ENCODE results near the gene PSMD13. TPM values are rescaled to one million over a fixed set of nuclear protein-coding genes. Genes with fewer than 3 reads are reported as not detected.
"Not testable (repeated sequence)": the region's sequence is repeated elsewhere in the genome, so short reads cannot be mapped to it uniquely, and the experiment has no call there.

PSMD13 gene
- polyA plus RNA-seq, 3 donors from 2014 or later = 257 to 353 (median 345) TPM

DNA sequence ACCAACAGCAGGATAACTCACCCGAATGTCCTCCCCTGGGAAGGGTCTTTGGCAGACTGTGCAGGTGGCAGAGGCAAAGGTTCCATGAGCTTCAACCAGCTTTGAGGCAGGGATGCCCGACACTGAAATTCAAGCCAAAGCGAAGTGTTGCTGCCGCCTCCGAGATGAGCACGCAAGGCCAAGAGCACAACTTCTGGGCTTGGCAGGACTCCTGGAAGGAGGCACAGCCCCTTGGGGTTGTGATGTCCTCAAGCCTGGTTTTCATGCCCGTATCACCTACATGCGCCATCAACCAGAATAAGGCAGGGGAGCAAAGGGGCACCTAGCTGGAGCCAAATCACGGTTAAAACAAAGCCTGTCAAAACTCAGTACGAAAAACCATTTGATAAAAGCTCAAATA lies 6.3 kb upstream of the PSMD13 start:
- H3K27me3 Mint-ChIP-seq (ENCODE audit: low read depth in 3 of 3) = peaks cover 2 to 5% (median 4%) of the 10 kb centered on the region in 3 donors
- H3K4me1 Mint-ChIP-seq = peaks cover 5 to 9% of the 10 kb centered on the region in 2 donors
- H3K9me3 Mint-ChIP-seq = no peaks in the 10 kb centered on the region
- peaks cover 8 to 14% (median 13%) of the 10 kb centered on the region in 3 donors for H3K36me3 Mint-ChIP-seq
- H3K27ac Mint-ChIP-seq = peak overlapping the region in 2 of 6 donors; percentile 30 to 59
- DNase-seq = no peak
- no peak overlapping the region for H3K4me3 Mint-ChIP-seq

DNA sequence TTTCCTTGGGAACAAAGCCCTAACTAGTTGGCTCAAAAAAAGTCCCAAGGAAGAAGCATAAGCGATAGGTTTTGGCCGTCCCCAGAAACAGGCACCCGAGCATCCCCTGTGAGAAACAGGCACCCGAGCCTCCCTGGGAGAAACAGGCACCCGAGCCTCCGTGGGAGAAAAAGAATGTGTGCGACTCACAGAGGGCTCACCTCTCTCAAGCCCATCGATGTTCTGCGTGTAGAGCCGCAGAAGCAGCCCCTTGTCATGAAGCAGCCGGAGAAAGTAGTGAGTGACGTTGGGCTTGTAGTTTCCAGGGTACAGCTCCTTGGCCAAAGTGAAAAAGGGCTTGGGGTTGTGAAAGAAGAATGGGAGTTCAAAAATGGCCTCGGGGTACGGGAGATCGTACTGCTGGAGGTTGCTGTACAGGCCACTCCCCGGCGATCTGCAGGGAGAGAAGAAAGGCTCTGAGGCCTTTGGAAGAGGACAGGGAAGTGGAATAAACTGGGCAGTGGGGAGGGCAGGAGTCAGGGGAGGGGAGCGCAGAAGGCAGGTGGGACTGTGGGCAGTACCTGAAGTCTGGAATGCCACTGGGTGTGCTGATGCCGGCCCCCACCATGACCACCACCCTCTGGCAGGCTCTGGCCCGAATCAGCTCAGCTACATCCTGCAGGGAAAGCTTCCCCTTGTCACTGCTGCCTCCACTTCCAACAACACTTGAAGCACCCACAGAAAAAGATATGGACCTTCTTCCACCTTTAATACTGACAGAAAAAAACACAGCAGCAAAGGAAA lies 3.8 kb upstream of the PSMD13 start:
- no peak for DNase-seq
- H3K36me3 Mint-ChIP-seq = peaks cover 4 to 10% (median 5%) of the 10 kb centered on the region in 3 donors
- H3K9me3 Mint-ChIP-seq = no peaks in the 10 kb centered on the region
- H3K27me3 Mint-ChIP-seq (ENCODE audit: low read depth in 3 of 3) = peaks cover 15 to 20% (median 15%) of the 10 kb centered on the region in 3 donors
- peak overlapping the region in 5 of 6 donors; percentile 70 to 93 (median 84) for H3K27ac Mint-ChIP-seq
- peak overlapping the region in 1 of 5 donors; percentile 13 for H3K4me3 Mint-ChIP-seq
- H3K4me1 Mint-ChIP-seq = peaks cover 23 to 24% of the 10 kb centered on the region in 2 donors

DNA sequence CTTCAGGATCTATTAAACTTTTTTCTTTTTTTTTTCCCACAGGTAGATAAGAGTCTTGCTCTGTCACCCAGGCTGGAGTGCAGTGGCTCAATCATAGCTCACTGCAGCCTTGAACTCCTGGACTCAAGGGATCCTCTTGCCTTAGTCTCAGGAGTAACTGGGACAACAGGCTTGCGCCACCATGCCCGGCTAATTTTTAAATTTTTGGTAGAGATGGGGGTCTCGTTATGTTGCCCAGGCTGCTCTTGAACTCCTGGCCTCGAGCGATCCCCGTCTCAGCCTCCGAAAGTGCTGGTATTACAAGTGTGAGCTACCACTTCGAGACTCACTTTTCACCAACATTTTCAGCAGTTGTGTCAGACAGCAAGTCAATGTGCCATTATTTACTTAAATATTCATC lies 1.6 kb upstream of the PSMD13 start:
- no peaks in the 10 kb centered on the region for H3K9me3 Mint-ChIP-seq
- peak overlapping the region; percentile 93 to 100 (median 96) for H3K27ac Mint-ChIP-seq
- H3K4me1 Mint-ChIP-seq = peaks cover 31 to 43% of the 10 kb centered on the region in 2 donors
- DNase-seq = no peak
- H3K4me3 Mint-ChIP-seq = peak overlapping the region; percentile 79 to 99 (median 87)
- H3K27me3 Mint-ChIP-seq (ENCODE audit: low read depth in 3 of 3) = peaks cover 15 to 20% (median 15%) of the 10 kb centered on the region in 3 donors
- H3K36me3 Mint-ChIP-seq = peaks cover 0 to 3% (median under 1%) of the 10 kb centered on the region in 3 donors

DNA sequence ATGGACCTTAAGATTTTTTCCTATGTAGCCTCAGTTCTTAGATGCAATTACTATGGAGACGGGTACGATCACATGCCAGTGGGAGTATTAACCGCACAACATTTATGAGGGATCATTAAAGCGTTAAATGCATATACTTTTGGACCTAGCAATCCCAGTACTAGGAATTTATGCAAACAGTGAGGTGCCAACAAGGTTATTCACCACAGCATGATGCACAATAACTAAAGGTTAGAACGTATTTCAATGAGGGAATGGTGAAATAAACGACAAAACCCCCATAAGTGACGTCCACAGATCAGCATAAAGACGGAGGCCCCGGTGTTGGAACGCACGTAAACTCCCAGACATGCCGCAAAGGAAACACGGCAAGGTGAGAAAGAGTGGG lies 1.2 kb upstream of the PSMD13 start:
- Mint-ChIP-seq H3K4me3 (peak overlapping the region; percentile 79 to 99 (median 87)), H3K36me3 (peaks cover 0 to 4% (median 3%) of the 10 kb centered on the region in 3 donors), H3K27ac (peak overlapping the region; percentile 93 to 100 (median 96)), H3K9me3 (no peaks in the 10 kb centered on the region), H3K4me1 (peaks cover 31 to 43% of the 10 kb centered on the region in 2 donors), H3K27me3 (ENCODE audit: low read depth in 3 of 3) (peaks cover 15 to 20% (median 15%) of the 10 kb centered on the region in 3 donors)
- DNase-seq = peak; percentile 90 to 92 (median 91)

DNA sequence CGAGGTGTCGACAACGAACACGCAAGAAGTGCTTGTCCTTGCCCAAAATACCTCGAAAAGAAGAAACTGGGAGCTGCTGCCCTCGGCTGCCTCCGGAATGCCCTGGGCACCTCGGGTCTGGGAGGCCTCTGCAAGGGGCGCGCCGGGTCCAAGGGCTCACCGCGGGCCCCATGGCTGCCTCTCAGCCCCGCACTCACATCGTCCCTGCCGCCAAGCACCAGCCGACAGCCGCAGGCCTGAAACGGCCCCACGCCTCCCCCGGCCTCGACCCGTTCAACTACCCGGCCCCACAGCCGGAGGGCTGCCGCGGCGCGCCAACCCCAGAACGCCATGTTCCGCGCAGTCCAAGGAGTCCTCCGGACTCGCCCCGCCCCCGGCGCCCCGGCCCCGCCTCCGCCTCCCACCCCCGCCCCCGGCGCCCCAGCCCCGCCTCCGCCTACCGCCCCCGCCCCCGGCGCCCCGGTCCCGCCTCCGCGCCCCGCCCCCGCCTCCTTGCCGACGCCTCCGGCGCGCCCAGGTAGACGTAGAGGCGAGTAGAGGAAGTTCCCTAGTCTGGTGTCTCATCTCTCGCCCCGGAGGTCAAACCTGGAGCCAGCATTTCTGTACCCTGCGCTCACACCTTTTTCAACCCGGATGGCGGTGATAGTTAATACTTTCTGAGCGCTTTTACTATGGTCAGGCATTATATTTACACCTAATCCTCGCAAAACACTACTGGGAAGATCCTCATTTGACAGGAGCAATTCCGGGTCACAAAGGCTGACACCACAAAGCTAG lies 591 bp upstream of the PSMD13 start, which contains the start of gene SIRT3:
Gene SIRT3 (minus strand): TSS at position 346 of the 777 bp plus-strand sequence. CDS start 14 bp downstream, at position 332.
- H3K27me3 Mint-ChIP-seq (ENCODE audit: low read depth in 3 of 3) = peaks cover 15 to 20% (median 15%) of the 10 kb centered on the region in 3 donors
- peak within 1 kb of the TSS; percentile 97 to 100 (median 100) for H3K27ac Mint-ChIP-seq
- no peaks in the 10 kb centered on the region for H3K9me3 Mint-ChIP-seq
- peak; percentile 87 to 91 (median 90) for DNase-seq
- H3K4me3 Mint-ChIP-seq = peak within 1 kb of the TSS; percentile 91 to 99 (median 99)
- H3K36me3 Mint-ChIP-seq = peaks cover 0 to 5% (median 3%) of the 10 kb centered on the region in 3 donors
- H3K4me1 Mint-ChIP-seq = peaks cover 33 to 44% of the 10 kb centered on the region in 2 donors

DNA sequence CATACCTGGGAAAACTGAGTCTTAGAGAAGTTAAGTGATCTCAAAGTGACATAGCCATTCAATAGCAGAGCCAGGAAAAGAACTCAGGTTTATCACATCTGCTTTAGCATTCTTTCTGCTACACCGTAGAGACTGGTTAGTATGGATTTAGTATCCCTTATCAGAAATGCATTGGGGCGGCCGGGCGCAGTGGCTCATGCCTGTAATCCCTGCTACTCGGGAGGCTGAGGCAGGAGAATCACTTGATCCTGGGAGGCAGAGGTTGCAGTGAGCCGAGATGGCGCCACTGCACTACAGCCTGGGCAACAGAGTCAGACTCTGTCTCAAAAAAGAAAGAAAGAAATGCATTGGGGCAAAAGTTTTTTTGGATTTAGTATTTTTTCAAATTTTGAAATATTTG lies 1.6 kb downstream of the PSMD13 start:
- Mint-ChIP-seq H3K27me3 (ENCODE audit: low read depth in 3 of 3) (peaks cover 15 to 20% (median 15%) of the 10 kb centered on the region in 3 donors), H3K36me3 (peaks cover 11 to 20% (median 16%) of the 10 kb centered on the region in 3 donors), H3K4me1 (peaks cover 40 to 61% of the 10 kb centered on the region in 2 donors), H3K27ac (peak overlapping the region; percentile 97 to 100 (median 100)), H3K4me3 (peak overlapping the region; percentile 44 to 99 (median 99))
- not testable (repeated sequence) for DNase-seq, H3K9me3 Mint-ChIP-seq

DNA sequence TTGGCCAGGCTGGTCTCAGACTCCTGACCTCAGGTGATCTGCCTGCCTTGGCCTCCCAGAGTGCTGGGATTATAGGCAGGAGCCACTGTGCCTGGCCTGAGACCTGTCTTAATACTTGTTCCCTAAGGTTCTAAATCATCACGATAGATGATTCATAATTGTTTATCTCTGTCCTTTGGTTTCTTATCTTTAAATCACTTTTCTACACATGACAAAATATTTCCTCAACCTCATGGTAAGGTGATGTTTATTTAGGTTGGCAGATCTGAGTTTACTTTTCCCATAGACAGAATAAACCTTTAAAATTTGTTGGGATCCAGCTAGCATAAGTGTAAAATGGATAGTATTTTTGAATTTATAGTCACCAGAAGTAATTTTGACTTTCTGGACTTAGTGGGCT lies 3.5 kb downstream of the PSMD13 start:
- Mint-ChIP-seq H3K9me3 (no peaks in the 10 kb centered on the region), H3K36me3 (peaks cover 18 to 27% (median 24%) of the 10 kb centered on the region in 3 donors), H3K27ac (peak overlapping the region in 4 of 6 donors; percentile 15 to 75 (median 30)), H3K4me1 (peaks cover 32 to 62% of the 10 kb centered on the region in 2 donors), H3K4me3 (no peak overlapping the region), H3K27me3 (ENCODE audit: low read depth in 3 of 3) (peaks cover 12 to 18% (median 13%) of the 10 kb centered on the region in 3 donors)
- no peak for DNase-seq

DNA sequence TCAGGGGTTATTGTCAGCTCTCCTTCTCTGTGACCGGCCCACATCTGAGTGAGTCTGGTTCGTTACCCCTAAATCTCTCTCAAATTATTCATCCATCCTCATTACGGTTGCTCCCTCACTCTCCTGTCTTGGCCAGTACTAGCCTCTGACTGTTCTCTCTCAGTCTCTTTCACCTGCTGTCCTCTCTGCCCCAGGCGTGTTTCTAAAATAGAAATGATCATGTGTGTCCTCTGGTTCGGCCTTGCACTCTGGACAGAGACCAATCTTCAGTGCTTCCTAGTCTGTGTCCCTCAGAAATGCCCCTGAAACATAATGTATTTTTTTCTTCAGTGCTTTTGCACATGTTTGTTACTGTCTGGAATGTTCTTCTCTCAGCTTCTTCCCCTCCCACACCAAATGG lies 4.9 kb downstream of the PSMD13 start:
- peaks cover 23 to 39% (median 30%) of the 10 kb centered on the region in 3 donors for H3K36me3 Mint-ChIP-seq
- DNase-seq = no peak
- H3K9me3 Mint-ChIP-seq = no peaks in the 10 kb centered on the region
- peak overlapping the region in 5 of 6 donors; percentile 2 to 64 (median 59) for H3K27ac Mint-ChIP-seq
- peaks cover 27 to 58% of the 10 kb centered on the region in 2 donors for H3K4me1 Mint-ChIP-seq
- H3K27me3 Mint-ChIP-seq (ENCODE audit: low read depth in 3 of 3) = peaks cover under 1 to 8% (median 6%) of the 10 kb centered on the region in 3 donors
- no peak overlapping the region for H3K4me3 Mint-ChIP-seq

DNA sequence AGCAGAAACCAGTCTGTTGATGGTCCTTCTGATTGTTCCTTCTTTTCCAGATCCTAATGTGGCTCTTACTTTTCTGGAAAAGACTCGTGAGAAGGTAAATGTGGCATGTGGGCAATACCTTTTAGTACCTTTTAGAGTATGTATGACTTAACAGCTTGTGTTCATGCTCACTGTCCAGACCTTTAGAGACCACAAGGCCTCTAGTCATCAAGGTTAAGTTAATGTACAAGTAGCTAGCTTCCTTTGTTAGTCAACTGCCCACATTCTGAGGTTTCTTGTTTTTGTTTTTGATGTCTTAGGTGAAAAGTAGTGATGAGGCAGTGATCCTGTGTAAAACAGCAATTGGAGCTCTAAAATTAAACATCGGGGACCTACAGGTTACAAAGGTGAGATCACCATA lies 7.6 kb downstream of the PSMD13 start:
- H3K27ac Mint-ChIP-seq = no peak overlapping the region
- peaks cover 10 to 30% of the 10 kb centered on the region in 2 donors for H3K4me1 Mint-ChIP-seq

DNA sequence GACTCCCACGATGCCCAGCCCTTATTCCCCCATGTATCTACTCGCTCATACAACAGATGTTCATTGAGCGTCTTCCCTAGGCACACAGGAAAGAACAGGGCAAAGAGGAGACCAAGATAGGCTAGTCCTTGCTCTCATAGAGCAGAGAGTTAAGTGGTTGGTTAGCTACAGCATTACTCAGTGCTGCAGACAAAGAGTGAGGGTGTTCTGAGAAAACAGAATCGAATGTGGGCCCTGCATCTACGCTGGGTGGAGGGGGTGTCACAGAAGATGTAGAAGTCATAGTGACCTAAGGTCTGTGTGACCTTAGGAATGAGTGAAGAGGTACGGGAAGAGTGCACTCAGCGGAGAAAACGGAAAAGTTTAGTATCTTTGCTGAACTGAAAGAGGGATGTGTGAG lies 12.3 kb downstream of the PSMD13 start:
- H3K4me3 Mint-ChIP-seq = no peak overlapping the region
- no peaks in the 10 kb centered on the region for H3K9me3 Mint-ChIP-seq
- DNase-seq = no peak
- H3K27ac Mint-ChIP-seq = peak overlapping the region in 3 of 6 donors; percentile 59 to 83 (median 80)
- peaks cover 10 to 14% of the 10 kb centered on the region in 2 donors for H3K4me1 Mint-ChIP-seq
- peaks cover 0 to 2% (median 2%) of the 10 kb centered on the region in 3 donors for H3K27me3 Mint-ChIP-seq (ENCODE audit: low read depth in 3 of 3)
- peaks cover 35 to 56% (median 36%) of the 10 kb centered on the region in 3 donors for H3K36me3 Mint-ChIP-seq

More for the DNA sequence above, 7.6 kb downstream of the PSMD13 start:
- Mint-ChIP-seq H3K36me3 (peaks cover 38 to 60% (median 48%) of the 10 kb centered on the region in 3 donors), H3K27me3 (ENCODE audit: low read depth in 3 of 3) (peaks cover 0 to 2% (median 0%) of the 10 kb centered on the region in 3 donors), H3K4me3 (no peak overlapping the region), H3K9me3 (no peaks in the 10 kb centered on the region)
- DNase-seq = no peak

DNA sequence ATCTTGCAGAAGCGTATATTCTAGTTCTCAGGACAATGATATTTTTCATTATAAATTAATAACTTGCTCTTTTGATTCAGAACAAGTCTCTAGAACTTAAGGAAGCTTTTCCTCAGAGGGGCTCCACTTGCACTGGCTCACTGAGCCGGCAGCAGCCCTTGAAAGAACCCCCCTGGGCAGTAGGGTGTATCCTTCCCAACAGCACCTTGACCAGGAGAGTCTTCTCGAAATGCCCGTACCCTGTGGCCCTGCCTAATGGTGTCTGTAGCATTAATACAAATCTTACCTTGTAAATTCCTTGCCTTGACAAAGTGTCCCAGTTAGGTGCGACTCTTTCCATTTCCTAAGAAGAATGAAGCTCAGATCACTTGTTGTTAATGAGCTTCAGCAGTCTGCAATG lies 13.5 kb downstream of the PSMD13 start:
- Mint-ChIP-seq H3K9me3 (no peaks in the 10 kb centered on the region), H3K4me1 (peaks cover 10 to 12% of the 10 kb centered on the region in 2 donors), H3K36me3 (peaks cover 29 to 51% (median 33%) of the 10 kb centered on the region in 3 donors), H3K27ac (peak overlapping the region in 4 of 6 donors; percentile 50 to 89 (median 85)), H3K27me3 (ENCODE audit: low read depth in 3 of 3) (peaks cover 0 to 2% (median 2%) of the 10 kb centered on the region in 3 donors), H3K4me3 (no peak overlapping the region)
- DNase-seq = no peak

DNA sequence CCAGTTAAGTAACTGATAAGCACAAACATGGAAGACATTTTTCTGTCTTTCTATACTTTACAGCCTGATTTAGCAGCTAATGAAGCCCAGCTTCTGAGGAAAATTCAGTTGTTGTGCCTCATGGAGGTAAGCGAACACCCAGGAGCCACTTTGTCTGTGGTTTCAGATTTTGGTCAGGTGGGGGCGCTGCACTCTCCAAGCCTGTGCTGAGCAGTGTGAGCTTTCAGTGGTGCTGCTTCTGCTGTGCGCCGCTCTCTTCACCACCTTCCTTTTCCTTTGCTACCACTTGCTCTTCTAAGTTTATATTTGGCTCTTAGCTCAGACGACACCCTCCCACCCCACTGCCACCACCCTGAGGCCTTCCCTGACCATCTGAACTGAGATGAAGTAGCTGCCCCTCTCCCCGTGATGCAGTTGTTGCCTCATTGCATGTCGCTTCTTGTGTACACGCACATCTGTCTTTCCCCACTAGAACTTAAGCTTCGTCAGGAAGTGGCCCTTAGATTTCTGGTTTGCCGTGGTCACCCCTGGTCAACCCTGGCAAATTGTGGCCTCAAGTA lies 14.0 kb downstream of the PSMD13 start:
- Mint-ChIP-seq H3K36me3 (peaks cover 27 to 45% (median 27%) of the 10 kb centered on the region in 3 donors), H3K4me3 (peak overlapping the region in 1 of 5 donors; percentile 36), H3K4me1 (peaks cover 9 to 10% of the 10 kb centered on the region in 2 donors), H3K27me3 (ENCODE audit: low read depth in 3 of 3) (peaks cover 0 to 2% (median 2%) of the 10 kb centered on the region in 3 donors), H3K27ac (peak overlapping the region; percentile 28 to 89 (median 82)), H3K9me3 (no peaks in the 10 kb centered on the region)
- DNase-seq = peak; percentile 70 to 77 (median 73)

DNA sequence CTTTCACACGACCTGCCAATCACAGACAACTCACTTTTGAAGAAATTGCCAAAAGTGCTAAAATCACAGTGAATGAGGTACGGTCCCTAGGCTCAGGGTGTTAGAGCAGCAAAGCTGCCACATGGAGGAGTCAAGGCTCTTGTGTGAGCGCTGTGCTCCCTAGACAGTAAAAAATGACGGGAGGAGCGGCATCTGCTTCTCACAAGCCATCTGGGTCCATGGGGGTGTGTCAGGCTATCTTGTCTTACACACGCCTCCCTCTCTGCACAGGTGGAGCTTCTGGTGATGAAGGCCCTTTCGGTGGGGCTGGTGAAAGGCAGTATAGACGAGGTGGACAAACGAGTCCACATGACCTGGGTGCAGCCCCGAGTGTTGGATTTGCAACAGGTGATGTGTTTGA lies 14.8 kb downstream of the PSMD13 start:
- peaks cover 0 to 2% (median 2%) of the 10 kb centered on the region in 3 donors for H3K27me3 Mint-ChIP-seq (ENCODE audit: low read depth in 3 of 3)
- no peak for DNase-seq
- H3K27ac Mint-ChIP-seq = peak overlapping the region in 1 of 6 donors; percentile 32
- peaks cover 25 to 39% (median 26%) of the 10 kb centered on the region in 3 donors for H3K36me3 Mint-ChIP-seq
- peaks cover 9 to 10% of the 10 kb centered on the region in 2 donors for H3K4me1 Mint-ChIP-seq
- H3K9me3 Mint-ChIP-seq = no peaks in the 10 kb centered on the region
- no peak overlapping the region for H3K4me3 Mint-ChIP-seq
